SK-N-SH treated with all-trans-retinoic acid at 6 μM for 48 hours (cell line): ENCODE data around the gene VWC2L.

Source experiments
- ATAC-seq: fragments of 200-7000 bp; cut with Tn5 transposase; 3 replicates; pipeline ENCODE4 v1.9.1; 2020; ENCODE audit warnings: mild to moderate bottlenecking, moderate library complexity
- BACH2 ChIP-seq: fragments of 250-450 bp; sonication (Bioruptor Pico); IDR thresholded peaks from 2 replicates; pipeline ENCODE4 v1.9.0; 2021; ENCODE audit warnings: mild to moderate bottlenecking, borderline replicate concordance
- ESRRG ChIP-seq: fragments of 250-450 bp; sonication (Bioruptor Pico); IDR thresholded peaks from 2 replicates; pipeline ENCODE4 v1.6.1; 2021; ENCODE audit warnings: mild to moderate bottlenecking
- GLIS3 ChIP-seq: fragments of 250-450 bp; sonication (Bioruptor Pico); IDR thresholded peaks from 2 replicates; pipeline ENCODE4 v1.5.0; 2020; ENCODE audit warnings: mild to moderate bottlenecking, moderate library complexity
- ISL1 ChIP-seq: fragments of 250-450 bp; sonication (Bioruptor Pico); IDR thresholded peaks from 2 replicates; pipeline ENCODE4 v2.1.2; 2022; ENCODE audit warnings: mild to moderate bottlenecking, moderate library complexity
- TCF4 ChIP-seq: fragments of 250-450 bp; sonication (Bioruptor Pico); IDR thresholded peaks from 2 replicates; pipeline ENCODE4 v1.8.0; 2021; ENCODE audit warnings: mild to moderate bottlenecking, moderate library complexity, borderline replicate concordance
- TOX ChIP-seq: fragments of 250-450 bp; sonication (Bioruptor Pico); IDR thresholded peaks from 2 replicates; pipeline ENCODE4 v1.8.0; 2021; ENCODE audit warnings: mild to moderate bottlenecking, moderate library complexity, borderline replicate concordance
- ZC3H10 ChIP-seq: fragments of 250-450 bp; sonication (Bioruptor Pico); IDR thresholded peaks from 2 replicates; pipeline ENCODE4 v1.5.1; 2021; ENCODE audit warnings: mild to moderate bottlenecking, moderate library complexity
- ZFP3 ChIP-seq: fragments of 250-450 bp; sonication (Bioruptor Pico); IDR thresholded peaks from 2 replicates; pipeline ENCODE4 v1.5.0; 2020; ENCODE audit warnings: mild to moderate bottlenecking, moderate library complexity
- ZFP30 ChIP-seq: fragments of 450-650 bp; formaldehyde crosslinking; IDR thresholded peaks from 2 replicates; pipeline ENCODE4 v1.5.0; 2022; ENCODE audit warnings: mild to moderate bottlenecking, moderate library complexity
- ZNF70 ChIP-seq: fragments of 450-650 bp; formaldehyde crosslinking; IDR thresholded peaks from 2 replicates; pipeline ENCODE4 v1.5.0; 2020; ENCODE audit warnings: mild to moderate bottlenecking, moderate library complexity
- ZNF8 ChIP-seq: fragments of 450-650 bp; formaldehyde crosslinking; IDR thresholded peaks from 2 replicates; pipeline ENCODE4 v1.5.0; 2020; ENCODE audit warnings: mild to moderate bottlenecking, moderate library complexity
- TF ChIP-seq, protein P1 (sequence below): fragments of 250-450 bp; sonication (Bioruptor Pico); IDR thresholded peaks from 2 replicates; pipeline ENCODE4 v1.5.1; 2020; ENCODE audit warnings: low read depth, mild to moderate bottlenecking, moderate library complexity
- TF ChIP-seq, protein P2 (sequence below): fragments of 250-450 bp; sonication (Bioruptor Pico); IDR thresholded peaks from 2 replicates; pipeline ENCODE4 v1.5.1; 2021; ENCODE audit warnings: mild to moderate bottlenecking, moderate library complexity
- TF ChIP-seq, protein P3 (sequence below): fragments of 250-450 bp; sonication (Bioruptor Pico); IDR thresholded peaks from 2 replicates; pipeline ENCODE4 v1.8.0; 2020; ENCODE audit warnings: mild to moderate bottlenecking, moderate library complexity, borderline replicate concordance
- TF ChIP-seq, protein P4 (sequence below): fragments of 250-450 bp; sonication (Bioruptor Pico); IDR thresholded peaks from 2 replicates; pipeline ENCODE4 v1.8.0; 2021; ENCODE audit warnings: low read depth, mild to moderate bottlenecking, moderate library complexity, borderline replicate concordance
- TF ChIP-seq, protein P5 (sequence below): fragments of 250-450 bp; sonication (Bioruptor Pico); IDR thresholded peaks from 2 replicates; pipeline ENCODE4 v1.5.0; 2020; ENCODE audit warnings: mild to moderate bottlenecking, moderate library complexity

VWC2L gene

DNA sequence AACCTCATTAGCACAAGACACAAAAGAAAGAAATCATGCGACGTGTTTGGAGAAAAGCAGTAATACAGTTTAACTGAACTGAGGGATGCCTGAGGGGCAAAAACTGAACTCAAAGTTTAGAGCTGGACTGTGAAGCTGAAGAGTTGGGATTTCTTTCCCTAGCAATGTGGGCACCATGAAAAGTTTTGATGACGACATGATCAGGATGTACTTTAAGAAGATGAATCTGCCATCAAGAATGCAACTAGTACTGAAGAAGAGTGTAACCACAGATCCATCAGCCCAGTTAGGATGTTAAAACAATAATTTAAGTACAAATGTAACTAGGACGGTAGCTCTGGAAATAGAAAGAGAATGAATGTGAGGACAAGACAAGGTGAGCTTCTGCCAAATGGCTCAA, 196.2 kb downstream of the VWC2L start (continued):
- TF ChIP-seq, protein P1, sequence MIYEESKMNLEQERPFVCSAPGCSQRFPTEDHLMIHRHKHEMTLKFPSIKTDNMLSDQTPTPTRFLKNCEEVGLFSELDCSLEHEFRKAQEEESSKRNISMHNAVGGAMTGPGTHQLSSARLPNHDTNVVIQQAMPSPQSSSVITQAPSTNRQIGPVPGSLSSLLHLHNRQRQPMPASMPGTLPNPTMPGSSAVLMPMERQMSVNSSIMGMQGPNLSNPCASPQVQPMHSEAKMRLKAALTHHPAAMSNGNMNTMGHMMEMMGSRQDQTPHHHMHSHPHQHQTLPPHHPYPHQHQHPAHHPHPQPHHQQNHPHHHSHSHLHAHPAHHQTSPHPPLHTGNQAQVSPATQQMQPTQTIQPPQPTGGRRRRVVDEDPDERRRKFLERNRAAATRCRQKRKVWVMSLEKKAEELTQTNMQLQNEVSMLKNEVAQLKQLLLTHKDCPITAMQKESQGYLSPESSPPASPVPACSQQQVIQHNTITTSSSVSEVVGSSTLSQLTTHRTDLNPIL (CRISPR knock-in tag) = no peak
- TF ChIP-seq, protein P2, sequence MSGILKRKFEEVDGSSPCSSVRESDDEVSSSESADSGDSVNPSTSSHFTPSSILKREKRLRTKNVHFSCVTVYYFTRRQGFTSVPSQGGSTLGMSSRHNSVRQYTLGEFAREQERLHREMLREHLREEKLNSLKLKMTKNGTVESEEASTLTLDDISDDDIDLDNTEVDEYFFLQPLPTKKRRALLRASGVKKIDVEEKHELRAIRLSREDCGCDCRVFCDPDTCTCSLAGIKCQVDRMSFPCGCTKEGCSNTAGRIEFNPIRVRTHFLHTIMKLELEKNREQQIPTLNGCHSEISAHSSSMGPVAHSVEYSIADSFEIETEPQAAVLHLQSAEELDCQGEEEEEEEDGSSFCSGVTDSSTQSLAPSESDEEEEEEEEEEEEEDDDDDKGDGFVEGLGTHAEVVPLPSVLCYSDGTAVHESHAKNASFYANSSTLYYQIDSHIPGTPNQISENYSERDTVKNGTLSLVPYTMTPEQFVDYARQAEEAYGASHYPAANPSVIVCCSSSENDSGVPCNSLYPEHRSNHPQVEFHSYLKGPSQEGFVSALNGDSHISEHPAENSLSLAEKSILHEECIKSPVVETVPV (CRISPR knock-in tag) = no peak
- TF ChIP-seq ZC3H10 (CRISPR knock-in tag) = no peak
- TF ChIP-seq, protein P3, sequence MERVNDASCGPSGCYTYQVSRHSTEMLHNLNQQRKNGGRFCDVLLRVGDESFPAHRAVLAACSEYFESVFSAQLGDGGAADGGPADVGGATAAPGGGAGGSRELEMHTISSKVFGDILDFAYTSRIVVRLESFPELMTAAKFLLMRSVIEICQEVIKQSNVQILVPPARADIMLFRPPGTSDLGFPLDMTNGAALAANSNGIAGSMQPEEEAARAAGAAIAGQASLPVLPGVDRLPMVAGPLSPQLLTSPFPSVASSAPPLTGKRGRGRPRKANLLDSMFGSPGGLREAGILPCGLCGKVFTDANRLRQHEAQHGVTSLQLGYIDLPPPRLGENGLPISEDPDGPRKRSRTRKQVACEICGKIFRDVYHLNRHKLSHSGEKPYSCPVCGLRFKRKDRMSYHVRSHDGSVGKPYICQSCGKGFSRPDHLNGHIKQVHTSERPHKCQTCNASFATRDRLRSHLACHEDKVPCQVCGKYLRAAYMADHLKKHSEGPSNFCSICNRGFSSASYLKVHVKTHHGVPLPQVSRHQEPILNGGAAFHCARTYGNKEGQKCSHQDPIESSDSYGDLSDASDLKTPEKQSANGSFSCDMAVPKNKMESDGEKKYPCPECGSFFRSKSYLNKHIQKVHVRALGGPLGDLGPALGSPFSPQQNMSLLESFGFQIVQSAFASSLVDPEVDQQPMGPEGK (CRISPR knock-in tag) = no peak

DNA sequence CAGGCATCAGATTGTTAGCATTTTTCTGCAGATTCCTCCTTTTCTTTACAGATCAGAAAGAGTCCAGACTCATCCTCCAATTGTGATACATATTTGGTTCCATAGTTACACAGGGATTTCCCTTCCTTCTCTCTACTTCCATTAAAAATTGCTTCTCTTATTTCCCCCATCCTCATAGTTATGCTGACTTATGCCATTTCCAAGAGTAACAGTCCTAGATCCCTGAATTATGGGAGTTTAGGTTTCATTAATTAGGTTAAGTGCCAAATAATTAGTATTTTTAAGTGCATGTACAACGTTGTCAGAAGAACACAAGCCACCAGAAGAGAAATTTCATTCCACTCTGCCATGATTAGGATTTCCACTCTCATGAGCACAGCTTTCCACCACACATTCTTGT, 200.2 kb downstream of the VWC2L start:
- ATAC-seq = no peak
- TF ChIP-seq TOX (no peak), BACH2 (CRISPR knock-in tag) (no peak), ESRRG (CRISPR knock-in tag) (no peak), GLIS3 (CRISPR knock-in tag) (no peak), TCF4 (CRISPR knock-in tag) (no peak)
- TF ChIP-seq, protein P2 (CRISPR knock-in tag) = no peak
- TF ChIP-seq, all 23 proteins: peak for 0

DNA sequence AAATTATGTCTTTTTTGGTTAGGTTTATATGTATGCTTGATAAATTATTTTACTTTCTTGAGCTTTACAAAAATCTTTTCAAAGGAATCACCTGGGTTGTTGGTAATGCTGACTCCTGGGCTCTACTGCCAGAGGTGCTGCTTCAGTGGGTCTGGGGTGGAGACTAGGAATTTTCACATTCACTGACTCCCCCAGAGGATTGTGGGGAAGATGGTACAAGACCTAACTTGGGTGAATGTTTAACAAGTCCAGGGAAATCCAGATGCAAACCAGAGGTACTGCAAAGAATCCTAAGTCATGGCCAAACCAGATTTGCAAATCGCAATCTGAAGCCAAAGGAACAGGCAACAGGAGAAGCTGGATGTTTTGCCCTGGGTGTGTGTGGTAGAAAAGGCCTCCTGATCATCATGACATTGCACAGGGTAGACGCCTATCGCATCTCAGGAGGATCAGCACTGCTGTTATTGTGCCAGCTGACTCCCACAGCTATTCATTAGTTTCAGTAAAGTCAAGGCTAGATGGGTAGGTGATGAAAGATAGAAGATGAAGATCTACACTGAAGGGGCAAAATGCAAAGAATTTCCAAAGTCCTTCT, 213.4 kb downstream of the VWC2L start:
- ATAC-seq = no peak
- TF ChIP-seq ISL1 (CRISPR knock-in tag) (peak; percentile 23; the same call in 1 of the 2 replicates), ZFP30 (CRISPR knock-in tag) (no peak)

DNA sequence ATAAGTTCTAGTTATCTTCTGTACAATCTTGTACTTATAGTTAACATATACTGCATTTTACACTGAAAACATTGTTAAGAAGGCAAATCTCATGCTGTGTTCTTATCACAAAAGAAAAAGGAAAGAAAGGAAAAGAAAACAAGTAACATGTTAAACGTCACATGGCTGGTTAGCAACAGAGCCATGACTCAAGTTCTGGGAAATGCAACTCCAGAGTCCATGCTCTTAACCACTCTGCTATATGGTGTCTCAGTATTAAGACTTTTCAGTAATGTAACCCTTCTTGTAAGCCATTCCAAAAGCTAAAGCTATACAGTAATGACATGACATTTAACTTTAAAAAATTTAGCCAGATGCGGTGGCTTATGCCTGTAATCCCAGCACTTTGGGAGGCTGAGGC, 217.2 kb downstream of the VWC2L start:
- TF ChIP-seq, protein P4, sequence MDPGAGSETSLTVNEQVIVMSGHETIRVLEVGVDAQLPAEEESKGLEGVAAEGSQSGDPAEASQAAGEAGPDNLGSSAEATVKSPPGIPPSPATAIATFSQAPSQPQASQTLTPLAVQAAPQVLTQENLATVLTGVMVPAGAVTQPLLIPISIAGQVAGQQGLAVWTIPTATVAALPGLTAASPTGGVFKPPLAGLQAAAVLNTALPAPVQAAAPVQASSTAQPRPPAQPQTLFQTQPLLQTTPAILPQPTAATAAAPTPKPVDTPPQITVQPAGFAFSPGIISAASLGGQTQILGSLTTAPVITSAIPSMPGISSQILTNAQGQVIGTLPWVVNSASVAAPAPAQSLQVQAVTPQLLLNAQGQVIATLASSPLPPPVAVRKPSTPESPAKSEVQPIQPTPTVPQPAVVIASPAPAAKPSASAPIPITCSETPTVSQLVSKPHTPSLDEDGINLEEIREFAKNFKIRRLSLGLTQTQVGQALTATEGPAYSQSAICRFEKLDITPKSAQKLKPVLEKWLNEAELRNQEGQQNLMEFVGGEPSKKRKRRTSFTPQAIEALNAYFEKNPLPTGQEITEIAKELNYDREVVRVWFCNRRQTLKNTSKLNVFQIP (CRISPR knock-in tag) = no peak
- TF ChIP-seq ZC3H10 (CRISPR knock-in tag) = no peak
- no peak for TF ChIP-seq TOX
- TF ChIP-seq ZFP3 (CRISPR knock-in tag) = no peak
- TF ChIP-seq ISL1 (CRISPR knock-in tag) = no peak
- TF ChIP-seq, protein P5, sequence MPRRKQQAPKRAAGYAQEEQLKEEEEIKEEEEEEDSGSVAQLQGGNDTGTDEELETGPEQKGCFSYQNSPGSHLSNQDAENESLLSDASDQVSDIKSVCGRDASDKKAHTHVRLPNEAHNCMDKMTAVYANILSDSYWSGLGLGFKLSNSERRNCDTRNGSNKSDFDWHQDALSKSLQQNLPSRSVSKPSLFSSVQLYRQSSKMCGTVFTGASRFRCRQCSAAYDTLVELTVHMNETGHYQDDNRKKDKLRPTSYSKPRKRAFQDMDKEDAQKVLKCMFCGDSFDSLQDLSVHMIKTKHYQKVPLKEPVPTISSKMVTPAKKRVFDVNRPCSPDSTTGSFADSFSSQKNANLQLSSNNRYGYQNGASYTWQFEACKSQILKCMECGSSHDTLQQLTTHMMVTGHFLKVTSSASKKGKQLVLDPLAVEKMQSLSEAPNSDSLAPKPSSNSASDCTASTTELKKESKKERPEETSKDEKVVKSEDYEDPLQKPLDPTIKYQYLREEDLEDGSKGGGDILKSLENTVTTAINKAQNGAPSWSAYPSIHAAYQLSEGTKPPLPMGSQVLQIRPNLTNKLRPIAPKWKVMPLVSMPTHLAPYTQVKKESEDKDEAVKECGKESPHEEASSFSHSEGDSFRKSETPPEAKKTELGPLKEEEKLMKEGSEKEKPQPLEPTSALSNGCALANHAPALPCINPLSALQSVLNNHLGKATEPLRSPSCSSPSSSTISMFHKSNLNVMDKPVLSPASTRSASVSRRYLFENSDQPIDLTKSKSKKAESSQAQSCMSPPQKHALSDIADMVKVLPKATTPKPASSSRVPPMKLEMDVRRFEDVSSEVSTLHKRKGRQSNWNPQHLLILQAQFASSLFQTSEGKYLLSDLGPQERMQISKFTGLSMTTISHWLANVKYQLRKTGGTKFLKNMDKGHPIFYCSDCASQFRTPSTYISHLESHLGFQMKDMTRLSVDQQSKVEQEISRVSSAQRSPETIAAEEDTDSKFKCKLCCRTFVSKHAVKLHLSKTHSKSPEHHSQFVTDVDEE (CRISPR knock-in tag) = no peak
- TF ChIP-seq ZNF8 = no peak
- no peak for TF ChIP-seq ESRRG (CRISPR knock-in tag)
- TF ChIP-seq, protein P2 (CRISPR knock-in tag) = no peak
- TF ChIP-seq ZNF70 (CRISPR knock-in tag) = no peak
- ATAC-seq = no peak
